Measurements from ENCODE around the gene ACACA. TPM values are rescaled to one million over a fixed set of nuclear protein-coding genes. Genes with fewer than 3 reads are reported as not detected.

ACACA gene
- total and polyA plus RNA-seq, 9 donors, result 10.9 to 104 (median 37.9) TPM

- Histone ChIP-seq H3K4me3 (no peak overlapping the region), H3K4me1 (ENCODE audit: insufficient read depth) (no peaks in the 10 kb centered on the region), H3K9me3 (no peaks in the 10 kb centered on the region), H3K36me3 (no peaks in the 10 kb centered on the region), H3K27ac (no peak overlapping the region), H3K27me3 (no peaks in the 10 kb centered on the region)
- no peak for TF ChIP-seq EP300 (IDR thresholded peaks at IDR 0.05)
- no peak for TF ChIP-seq POLR2A (IDR thresholded peaks at IDR 0.05)
- no peak for TF ChIP-seq CTCF (IDR thresholded peaks at IDR 0.05)
- DNase-seq, result no peak
- 90 to 94% (median 93%) methylated on average over 5 of the region's 5 CpGs for WGBS, 3 donors
- intact Hi-C loops (cut with DNase I), result no loop called here
Measured at GRCh38 chr17:37142294-37142896, 264.2 kb downstream of the ACACA start.

GRCh38 chr17:37138571-37139120, 268.0 kb downstream of the ACACA start:
- intact Hi-C loops (cut with DNase I), result no loop called here
- WGBS, 3 donors, result 57 to 76% (median 71%) methylated on average over 1 of the region's 1 CpG

DNA sequence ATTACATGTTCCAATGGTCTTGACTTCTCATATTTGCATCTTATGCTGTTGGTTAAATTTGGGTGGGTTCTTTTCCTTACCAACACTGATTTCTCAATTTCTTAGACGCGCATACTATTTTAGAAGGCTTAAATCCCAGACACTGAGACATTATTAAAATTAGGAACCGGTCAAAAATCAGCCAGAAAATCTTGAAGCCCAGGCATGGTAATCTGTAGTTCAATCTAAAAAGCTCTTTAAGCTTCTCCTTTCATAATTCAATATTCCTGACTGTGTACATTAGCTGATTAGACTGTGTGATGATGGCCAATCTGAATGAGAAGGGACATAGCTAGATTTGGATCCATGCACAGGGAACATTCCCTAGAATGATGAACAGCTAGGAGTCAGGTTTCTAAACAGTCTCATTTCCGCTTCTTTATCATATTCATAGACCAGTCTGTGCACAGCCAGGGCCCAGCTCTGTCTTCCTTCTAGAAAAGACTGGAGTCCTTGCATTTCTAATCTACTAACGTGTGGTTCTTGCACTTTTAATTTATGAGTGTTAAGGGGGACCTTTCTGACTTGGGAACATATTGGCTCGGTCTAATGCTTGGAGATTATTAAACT, 268.6 kb downstream of the ACACA start:
- WGBS, 3 donors, result 87 to 95% (median 93%) methylated on average over 6 of the region's 6 CpGs
- Histone ChIP-seq H3K27me3 (no peaks in the 10 kb centered on the region), H3K36me3 (no peaks in the 10 kb centered on the region), H3K27ac (no peak overlapping the region), H3K4me3 (no peak overlapping the region), H3K9me3 (no peaks in the 10 kb centered on the region), H3K4me1 (ENCODE audit: insufficient read depth) (no peaks in the 10 kb centered on the region)
- intact Hi-C loops (cut with DNase I), result no loop called here
- TF ChIP-seq POLR2A (IDR thresholded peaks at IDR 0.05) (no peak), EP300 (IDR thresholded peaks at IDR 0.05) (no peak), CTCF (IDR thresholded peaks at IDR 0.05) (no peak)
- DNase-seq, result no peak

More at GRCh38 chr17:37138571-37139120, 268.0 kb downstream of the ACACA start:
- H3K36me3 ChIP-seq, result no peaks in the 10 kb centered on the region
- no peaks in the 10 kb centered on the region for H3K27me3 ChIP-seq
- H3K27ac ChIP-seq, result no peak overlapping the region
- no peak for TF ChIP-seq POLR2A (IDR thresholded peaks at IDR 0.05)
- H3K9me3 ChIP-seq, result no peaks in the 10 kb centered on the region
- DNase-seq, result no peak
- no peaks in the 10 kb centered on the region for H3K4me1 ChIP-seq (ENCODE audit: insufficient read depth)
- H3K4me3 ChIP-seq, result no peak overlapping the region

DNA sequence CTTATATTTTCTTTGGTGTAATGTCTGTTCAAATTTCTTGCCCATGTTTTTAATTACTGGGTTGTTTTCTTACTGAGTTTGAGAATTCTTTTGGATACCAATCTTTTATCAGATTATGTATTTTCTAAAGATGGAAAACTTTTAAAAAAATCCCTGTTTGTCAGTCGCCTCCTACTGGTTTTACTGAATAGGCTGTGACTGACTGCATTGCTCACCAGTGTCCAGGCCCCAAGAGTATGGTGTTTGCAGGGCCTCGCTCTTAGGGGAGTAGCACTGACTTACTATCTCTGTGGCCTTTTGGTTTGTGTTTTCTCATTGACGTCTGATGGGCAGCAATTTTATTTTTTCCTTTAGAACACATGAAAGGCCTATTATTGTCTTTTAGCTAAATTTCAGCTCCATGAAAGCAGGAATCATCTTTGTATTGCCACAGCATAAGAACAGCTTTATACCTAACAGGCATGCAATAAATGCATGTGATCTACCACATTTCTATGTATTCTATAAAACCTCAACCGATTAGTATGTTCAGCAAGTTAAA, 269.5 kb downstream of the ACACA start:
- 58 to 84% (median 79%) methylated on average over 4 of the region's 4 CpGs for WGBS, 3 donors

More for the DNA sequence above, 269.5 kb downstream of the ACACA start:
- intact Hi-C loops (cut with DNase I), result no loop called here
- Histone ChIP-seq H3K4me1 (ENCODE audit: insufficient read depth) (no peaks in the 10 kb centered on the region), H3K27me3 (no peaks in the 10 kb centered on the region), H3K27ac (no peak overlapping the region), H3K9me3 (no peaks in the 10 kb centered on the region), H3K4me3 (no peak overlapping the region), H3K36me3 (no peaks in the 10 kb centered on the region)
- no peak for DNase-seq
- TF ChIP-seq CTCF (IDR thresholded peaks at IDR 0.05) (no peak), POLR2A (IDR thresholded peaks at IDR 0.05) (no peak), EP300 (IDR thresholded peaks at IDR 0.05) (no peak)

Data from ovary (tissue), 9 donors.